ENCODE measurements around the gene APEH.

The APEH gene

GRCh38 chr3:49673715-49674496 lies at the start of gene APEH:
TSS of gene APEH (plus strand) at chr3:49674351. CDS start at chr3:49674402, 51 bp downstream.
- DNase-seq = no peak

- DNase-seq = no peak
Observed at GRCh38 chr3:49625071-49625470, 49.1 kb upstream of the APEH start.

GRCh38 chr3:49626101-49626581 lies 48.0 kb upstream of the APEH start:
- DNase-seq = no peak

- no peak for DNase-seq
Observed at GRCh38 chr3:49626796-49627195, 47.4 kb upstream of the APEH start.

- no peak for DNase-seq
Observed at GRCh38 chr3:49627634-49628033, 46.5 kb upstream of the APEH start.

- DNase-seq = no peak
Observed at GRCh38 chr3:49628249-49628648, 45.9 kb upstream of the APEH start.

GRCh38 chr3:49629451-49629850 lies 44.7 kb upstream of the APEH start:
- no peak for DNase-seq

GRCh38 chr3:49629866-49630265 lies 44.3 kb upstream of the APEH start:
- DNase-seq = no peak

- DNase-seq = no peak
Observed at GRCh38 chr3:49630784-49631183, 43.4 kb upstream of the APEH start.

- DNase-seq = no peak
Observed at GRCh38 chr3:49634736-49635135, 39.4 kb upstream of the APEH start.

GRCh38 chr3:49636883-49637609 lies 37.1 kb upstream of the APEH start:
- DNase-seq = no peak

GRCh38 chr3:49638445-49638844 lies 35.7 kb upstream of the APEH start:
- DNase-seq = no peak

- DNase-seq = no peak
Observed at GRCh38 chr3:49639551-49639950, 34.6 kb upstream of the APEH start.

GRCh38 chr3:49641292-49641691 lies 32.9 kb upstream of the APEH start:
- DNase-seq = no peak

GRCh38 chr3:49641921-49642707 lies 32.0 kb upstream of the APEH start:
- DNase-seq = no peak

- DNase-seq = no peak
Observed at GRCh38 chr3:49642708-49643145, 31.4 kb upstream of the APEH start.

- DNase-seq = no peak
Observed at GRCh38 chr3:49644684-49645083, 29.5 kb upstream of the APEH start.

- DNase-seq = no peak
Observed at GRCh38 chr3:49646236-49646635, 27.9 kb upstream of the APEH start.

- DNase-seq = no peak
Observed at GRCh38 chr3:49647741-49648140, 26.4 kb upstream of the APEH start.

- DNase-seq = no peak
Observed at GRCh38 chr3:49648354-49649019, 25.7 kb upstream of the APEH start.

GRCh38 chr3:49649576-49649975 lies 24.6 kb upstream of the APEH start:
- DNase-seq = no peak

GRCh38 chr3:49650177-49650576 lies 24.0 kb upstream of the APEH start:
- DNase-seq = no peak

- DNase-seq = no peak
Observed at GRCh38 chr3:49650637-49651036, 23.5 kb upstream of the APEH start.
